PC-3 (cell line): ENCODE measurements around the gene CMKLR1.

ENCODE experiments used
- CTCF ChIP-seq: fragments of 300-600 bp; sonication (generic); conservative IDR thresholded peaks from 2 replicates; pipeline ENCODE4 v1.5.1; 2017; ENCODE audit warnings: antibody characterized with exemption, low read depth, mild to moderate bottlenecking, low read length
- EZH2 ChIP-seq: fragments of 300-600 bp; sonication (generic); IDR thresholded peaks from one replicate; pipeline ENCODE4 v1.6.1; 2017; ENCODE audit warnings: antibody characterized with exemption, mild to moderate bottlenecking, low read length; ENCODE audit not compliant: unreplicated experiment
- EZH2phosphoT487 ChIP-seq: fragments of 300-600 bp; sonication (generic); IDR thresholded peaks from 2 replicates; pipeline ENCODE4 v1.6.1; 2018; ENCODE audit warnings: mild to moderate bottlenecking, antibody characterized with exemption, low read length, borderline replicate concordance

- TF ChIP-seq CTCF = no peak
- no peak for TF ChIP-seq EZH2
- no peak for TF ChIP-seq EZH2phosphoT487
Observed at GRCh38 chr12:108285016-108285415, 54.1 kb downstream of the CMKLR1 start.
